Measurements from ENCODE around the gene GSK3B.

The GSK3B gene

DNA sequence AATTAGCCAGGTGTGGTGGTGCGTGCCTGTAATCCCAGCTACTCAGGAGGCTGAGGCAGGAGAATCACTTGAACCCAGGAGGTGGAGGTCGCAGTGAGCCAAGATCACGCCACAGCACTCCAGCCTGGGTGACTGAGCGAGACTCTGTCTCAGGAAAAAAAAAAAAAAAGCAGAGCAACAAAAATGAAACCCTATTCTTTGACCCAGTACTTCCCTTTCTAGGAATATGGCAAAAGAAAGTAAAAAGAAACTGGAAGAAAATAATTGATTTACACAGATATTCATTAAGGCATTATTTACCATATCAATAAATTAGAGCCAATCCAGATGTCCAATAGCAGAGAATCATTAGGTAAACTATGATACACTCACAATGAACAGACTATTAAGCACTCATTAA is 67.0 kb downstream of the GSK3B start:
- no CpG with 5 or more reads among the region's 4 CpGs for WGBS, 2 donors (ENCODE audit: extremely low coverage in 2 of 2, insufficient read length in 2 of 2, insufficient replicate concordance in 1 of 2)

DNA sequence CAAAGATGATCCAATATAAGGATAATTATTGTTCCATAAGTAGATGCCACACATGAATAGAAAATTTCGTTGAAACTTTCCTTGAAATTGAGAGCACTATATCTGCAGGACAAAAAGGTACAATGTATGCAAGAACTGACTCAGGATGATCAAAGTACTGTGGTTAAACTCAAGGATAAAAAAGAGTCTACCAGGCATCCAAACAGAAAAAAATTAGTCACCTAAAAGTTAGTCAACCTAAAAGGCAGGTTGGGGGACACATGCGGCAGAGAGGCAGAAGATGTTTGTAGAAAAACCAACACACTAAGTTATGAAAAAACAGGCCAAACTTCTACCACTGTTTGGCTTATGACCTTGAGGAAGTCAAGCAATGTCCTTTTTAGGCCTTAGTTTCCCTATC is 68.7 kb downstream of the GSK3B start:
- peaks cover 11% of the 10 kb centered on the region for H3K79me1 ChIP-seq (ENCODE audit: low read depth, low read length)
- no peak overlapping the region for H3K23ac ChIP-seq (ENCODE audit: low read depth, low read length, poor library complexity)
- H3K9me3 ChIP-seq (replicated peaks in 1 of 2; ENCODE audit: control insufficient read depth in 2 of 2, insufficient read depth in 1 of 2, low read depth in 1 of 2, low read length in 2 of 2), result peaks cover 0 to 10% of the 10 kb centered on the region in 2 donors
- H2AK5ac ChIP-seq (ENCODE audit: low read depth, low read length), result no peak overlapping the region
- no peak overlapping the region for H3K27ac ChIP-seq (replicated peaks; ENCODE audit: low read length)
- H2BK5ac ChIP-seq (ENCODE audit: low read length), result no peak overlapping the region
- no peak for DNase-seq (ENCODE audit: low spot score)
- no peak overlapping the region for H3K4me2 ChIP-seq (ENCODE audit: insufficient read depth, low read length, poor library complexity, severe bottlenecking)
- peaks cover 0 to 4% of the 10 kb centered on the region in 2 donors for H3K36me3 ChIP-seq (replicated peaks in 1 of 2; ENCODE audit: control insufficient read depth in 2 of 2, insufficient read depth in 2 of 2, low read length in 2 of 2)
- H2BK12ac ChIP-seq (ENCODE audit: low read length), result no peak overlapping the region
- no peak overlapping the region for H2BK120ac ChIP-seq (ENCODE audit: low read depth, low read length)
- no peak overlapping the region for H4K91ac ChIP-seq (ENCODE audit: low read depth, low read length, poor library complexity)
- no peaks in the 10 kb centered on the region for H3K27me3 ChIP-seq (ENCODE audit: control insufficient read depth in 3 of 3, insufficient read depth in 3 of 3, low read depth in 1 of 3, low read length in 3 of 3)
- H2BK15ac ChIP-seq (ENCODE audit: low read length), result no peak overlapping the region
- no CpG with 5 or more reads among the region's 2 CpGs for WGBS, 2 donors (ENCODE audit: extremely low coverage in 2 of 2, insufficient read length in 2 of 2, insufficient replicate concordance in 1 of 2)
- no peak overlapping the region for H3K4me3 ChIP-seq (ENCODE audit: low read length in 2 of 2)
- H3K4ac ChIP-seq (ENCODE audit: low read length), result no peak overlapping the region
- H3K4me1 ChIP-seq (ENCODE audit: control insufficient read depth in 2 of 2, insufficient read depth in 1 of 2, low read depth in 1 of 2, low read length in 2 of 2), result peaks cover 0 to 1% of the 10 kb centered on the region in 2 donors
- no peak overlapping the region for H4K8ac ChIP-seq (ENCODE audit: low read depth, low read length)
- H3K9ac ChIP-seq (ENCODE audit: low read depth, low read length, poor library complexity), result no peak overlapping the region
- H3K18ac ChIP-seq (ENCODE audit: low read length), result no peak overlapping the region
- H3K14ac ChIP-seq (ENCODE audit: low read length), result no peak overlapping the region
- H2AFZ ChIP-seq (ENCODE audit: low read length), result no peak overlapping the region

More for the DNA sequence above, 67.0 kb downstream of the GSK3B start:
- Histone ChIP-seq H3K79me1 (ENCODE audit: low read depth, low read length) (peaks cover 11% of the 10 kb centered on the region), H2AK5ac (ENCODE audit: low read depth, low read length) (no peak overlapping the region), H4K91ac (ENCODE audit: low read depth, low read length, poor library complexity) (no peak overlapping the region), H3K4me1 (ENCODE audit: control insufficient read depth in 2 of 2, insufficient read depth in 1 of 2, low read depth in 1 of 2, low read length in 2 of 2) (peaks cover 0 to 1% of the 10 kb centered on the region in 2 donors), H2BK12ac (ENCODE audit: low read length) (no peak overlapping the region), H2AFZ (ENCODE audit: low read length) (no peak overlapping the region), H3K23ac (ENCODE audit: low read depth, low read length, poor library complexity) (no peak overlapping the region), H3K14ac (ENCODE audit: low read length) (no peak overlapping the region), H3K27ac (replicated peaks; ENCODE audit: low read length) (no peak overlapping the region), H2BK5ac (ENCODE audit: low read length) (no peak overlapping the region), H3K18ac (ENCODE audit: low read length) (no peak overlapping the region), H3K4ac (ENCODE audit: low read length) (no peak overlapping the region), H4K8ac (ENCODE audit: low read depth, low read length) (no peak overlapping the region), H2BK120ac (ENCODE audit: low read depth, low read length) (no peak overlapping the region), H3K27me3 (ENCODE audit: control insufficient read depth in 3 of 3, insufficient read depth in 3 of 3, low read depth in 1 of 3, low read length in 3 of 3) (no peaks in the 10 kb centered on the region), H3K9ac (ENCODE audit: low read depth, low read length, poor library complexity) (no peak overlapping the region), H3K4me2 (ENCODE audit: insufficient read depth, low read length, poor library complexity, severe bottlenecking) (no peak overlapping the region), H2BK15ac (ENCODE audit: low read length) (no peak overlapping the region), H3K4me3 (ENCODE audit: low read length in 2 of 2) (no peak overlapping the region), H3K9me3 (replicated peaks in 1 of 2; ENCODE audit: control insufficient read depth in 2 of 2, insufficient read depth in 1 of 2, low read depth in 1 of 2, low read length in 2 of 2) (peaks cover 0 to 13% of the 10 kb centered on the region in 2 donors), H3K36me3 (replicated peaks in 1 of 2; ENCODE audit: control insufficient read depth in 2 of 2, insufficient read depth in 2 of 2, low read length in 2 of 2) (no peaks in the 10 kb centered on the region)
- no peak for DNase-seq (ENCODE audit: low spot score)

DNA sequence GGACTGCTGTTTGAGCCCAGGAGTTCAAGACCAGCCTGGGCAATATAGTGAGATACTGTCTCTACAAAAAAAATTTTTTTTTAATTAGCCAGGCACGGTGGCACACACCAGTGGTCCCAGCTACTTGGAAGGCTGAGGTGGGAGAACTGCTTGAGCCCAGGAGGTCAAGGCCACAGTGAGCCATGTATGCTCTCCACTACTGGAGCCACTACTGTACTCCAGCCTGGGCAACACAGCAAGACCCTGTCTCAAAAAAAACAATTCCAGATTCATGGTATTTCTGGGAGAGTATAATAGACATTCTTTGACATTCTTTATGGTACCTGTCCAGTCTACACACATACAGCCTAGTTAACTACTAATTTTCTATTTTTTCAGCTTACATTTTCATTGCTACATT is 70.1 kb downstream of the GSK3B start:
- DNase-seq (ENCODE audit: low spot score), result no peak
- peaks cover 0 to 10% of the 10 kb centered on the region in 2 donors for H3K9me3 ChIP-seq (replicated peaks in 1 of 2; ENCODE audit: control insufficient read depth in 2 of 2, insufficient read depth in 1 of 2, low read depth in 1 of 2, low read length in 2 of 2)
- no peak overlapping the region for H3K4me3 ChIP-seq (ENCODE audit: low read length in 2 of 2)
- no peak overlapping the region for H3K18ac ChIP-seq (ENCODE audit: low read length)
- H3K36me3 ChIP-seq (replicated peaks in 1 of 2; ENCODE audit: control insufficient read depth in 2 of 2, insufficient read depth in 2 of 2, low read length in 2 of 2), result peaks cover 0 to 7% of the 10 kb centered on the region in 2 donors
- H3K27ac ChIP-seq (replicated peaks; ENCODE audit: low read length), result no peak overlapping the region
- no peak overlapping the region for H3K4me2 ChIP-seq (ENCODE audit: insufficient read depth, low read length, poor library complexity, severe bottlenecking)
- no CpG with 5 or more reads among the region's 1 CpG for WGBS, 2 donors (ENCODE audit: extremely low coverage in 2 of 2, insufficient read length in 2 of 2, insufficient replicate concordance in 1 of 2)
- H4K8ac ChIP-seq (ENCODE audit: low read depth, low read length), result no peak overlapping the region
- no peak overlapping the region for H2AFZ ChIP-seq (ENCODE audit: low read length)
- no peak overlapping the region for H3K9ac ChIP-seq (ENCODE audit: low read depth, low read length, poor library complexity)
- H2AK5ac ChIP-seq (ENCODE audit: low read depth, low read length), result no peak overlapping the region
- no peaks in the 10 kb centered on the region for H3K27me3 ChIP-seq (ENCODE audit: control insufficient read depth in 3 of 3, insufficient read depth in 3 of 3, low read depth in 1 of 3, low read length in 3 of 3)
- H3K4me1 ChIP-seq (ENCODE audit: control insufficient read depth in 2 of 2, insufficient read depth in 1 of 2, low read depth in 1 of 2, low read length in 2 of 2), result no peaks in the 10 kb centered on the region
- no peak overlapping the region for H2BK5ac ChIP-seq (ENCODE audit: low read length)
- no peak overlapping the region for H2BK15ac ChIP-seq (ENCODE audit: low read length)
- no peak overlapping the region for H2BK12ac ChIP-seq (ENCODE audit: low read length)
- no peak overlapping the region for H4K91ac ChIP-seq (ENCODE audit: low read depth, low read length, poor library complexity)
- H2BK120ac ChIP-seq (ENCODE audit: low read depth, low read length), result no peak overlapping the region
- no peak overlapping the region for H3K23ac ChIP-seq (ENCODE audit: low read depth, low read length, poor library complexity)
- no peak overlapping the region for H3K4ac ChIP-seq (ENCODE audit: low read length)
- no peak overlapping the region for H3K14ac ChIP-seq (ENCODE audit: low read length)
- peaks cover 7% of the 10 kb centered on the region for H3K79me1 ChIP-seq (ENCODE audit: low read depth, low read length)

DNA sequence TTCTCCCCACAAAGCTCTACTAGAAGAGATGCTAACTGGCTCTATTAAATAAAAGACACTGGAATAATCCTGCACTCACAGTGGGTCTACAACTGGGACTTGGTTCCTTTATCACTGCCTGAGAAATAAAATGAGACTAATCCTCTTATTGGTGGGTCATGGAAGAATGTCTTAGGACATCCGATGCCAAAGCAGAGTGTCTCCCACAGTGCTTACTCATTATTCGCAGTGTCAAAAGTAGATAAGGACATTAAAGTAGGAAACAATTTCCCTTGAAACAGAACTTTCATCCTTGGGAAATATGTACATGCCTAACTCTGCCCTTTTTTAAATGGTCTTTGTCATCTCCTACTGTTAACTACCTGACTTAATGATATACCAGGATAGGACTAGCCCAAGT is 71.5 kb downstream of the GSK3B start:
- H3K4me3 ChIP-seq (ENCODE audit: low read length in 2 of 2), result no peak overlapping the region
- no peak overlapping the region for H3K14ac ChIP-seq (ENCODE audit: low read length)
- H4K8ac ChIP-seq (ENCODE audit: low read depth, low read length), result no peak overlapping the region
- H3K36me3 ChIP-seq (replicated peaks in 1 of 2; ENCODE audit: control insufficient read depth in 2 of 2, insufficient read depth in 2 of 2, low read length in 2 of 2), result peaks cover 0 to 7% of the 10 kb centered on the region in 2 donors
- no peak overlapping the region for H3K4ac ChIP-seq (ENCODE audit: low read length)
- peaks cover 4% of the 10 kb centered on the region for H3K79me1 ChIP-seq (ENCODE audit: low read depth, low read length)
- no peaks in the 10 kb centered on the region for H3K4me1 ChIP-seq (ENCODE audit: control insufficient read depth in 2 of 2, insufficient read depth in 1 of 2, low read depth in 1 of 2, low read length in 2 of 2)
- H4K91ac ChIP-seq (ENCODE audit: low read depth, low read length, poor library complexity), result no peak overlapping the region
- WGBS, 2 donors (ENCODE audit: extremely low coverage in 2 of 2, insufficient read length in 2 of 2, insufficient replicate concordance in 1 of 2), result no CpG with 5 or more reads among the region's 2 CpGs
- H3K9ac ChIP-seq (ENCODE audit: low read depth, low read length, poor library complexity), result no peak overlapping the region
- no peak overlapping the region for H2AFZ ChIP-seq (ENCODE audit: low read length)
- peaks cover 0 to 10% of the 10 kb centered on the region in 2 donors for H3K9me3 ChIP-seq (replicated peaks in 1 of 2; ENCODE audit: control insufficient read depth in 2 of 2, insufficient read depth in 1 of 2, low read depth in 1 of 2, low read length in 2 of 2)
- H3K18ac ChIP-seq (ENCODE audit: low read length), result no peak overlapping the region
- H3K27ac ChIP-seq (replicated peaks; ENCODE audit: low read length), result no peak overlapping the region
- H2BK120ac ChIP-seq (ENCODE audit: low read depth, low read length), result no peak overlapping the region
- no peak overlapping the region for H2BK12ac ChIP-seq (ENCODE audit: low read length)
- H3K27me3 ChIP-seq (ENCODE audit: control insufficient read depth in 3 of 3, insufficient read depth in 3 of 3, low read depth in 1 of 3, low read length in 3 of 3), result no peaks in the 10 kb centered on the region
- H2AK5ac ChIP-seq (ENCODE audit: low read depth, low read length), result no peak overlapping the region
- no peak overlapping the region for H3K4me2 ChIP-seq (ENCODE audit: insufficient read depth, low read length, poor library complexity, severe bottlenecking)
- DNase-seq (ENCODE audit: low spot score), result no peak
- H3K23ac ChIP-seq (ENCODE audit: low read depth, low read length, poor library complexity), result no peak overlapping the region
- H2BK15ac ChIP-seq (ENCODE audit: low read length), result no peak overlapping the region
- H2BK5ac ChIP-seq (ENCODE audit: low read length), result no peak overlapping the region
